GM18526 (cell line): ENCODE measurements around the gene CCNQ.

Source experiments
- POLR2A ChIP-seq: IDR thresholded peaks from 3 replicates; pipeline ENCODE4 v1.6.1; 2011; ENCODE audit not compliant: insufficient read length; ENCODE audit errors: extremely low read depth

Gene CCNQ

DNA sequence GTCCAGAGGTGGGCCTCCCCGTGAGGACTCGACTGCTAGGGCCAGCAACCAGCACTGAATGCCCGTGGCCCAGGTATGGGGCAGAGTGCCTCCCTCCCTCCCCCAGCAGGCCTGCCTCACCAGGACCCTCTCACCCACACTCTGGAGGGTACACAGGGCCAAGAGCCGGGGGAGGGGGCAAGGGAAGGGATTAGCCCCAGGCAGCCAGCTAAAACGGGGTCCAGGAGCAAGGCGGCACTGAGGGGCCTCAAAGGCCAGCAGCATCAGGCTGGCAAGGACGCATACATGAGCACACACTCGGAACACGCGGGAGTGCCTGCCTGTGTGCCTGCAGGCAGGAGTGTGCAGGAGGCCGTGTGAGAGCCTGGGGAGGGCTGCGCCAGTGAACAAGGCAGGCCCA is 29.7 kb upstream of the CCNQ start:
- no peak for TF ChIP-seq POLR2A

DNA sequence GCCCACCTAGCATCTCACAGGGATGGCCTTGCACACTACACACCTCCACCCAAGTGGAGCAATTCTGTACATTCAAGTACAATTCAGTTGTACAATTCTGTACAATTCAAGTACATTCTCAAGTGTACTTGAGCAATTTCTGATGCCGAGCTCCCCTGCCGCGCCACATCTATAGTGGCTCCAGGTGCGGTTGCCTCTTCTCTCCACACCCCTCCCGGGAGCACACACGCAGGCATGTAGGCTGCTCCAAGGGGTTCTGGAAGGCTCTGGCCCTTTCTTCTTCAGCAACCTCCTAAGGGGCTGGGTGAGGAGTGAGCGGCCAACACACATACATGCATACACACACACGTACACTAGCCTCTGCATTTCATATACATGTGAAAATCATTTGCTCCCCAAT is 29.2 kb upstream of the CCNQ start:
- TF ChIP-seq POLR2A, result no peak

DNA sequence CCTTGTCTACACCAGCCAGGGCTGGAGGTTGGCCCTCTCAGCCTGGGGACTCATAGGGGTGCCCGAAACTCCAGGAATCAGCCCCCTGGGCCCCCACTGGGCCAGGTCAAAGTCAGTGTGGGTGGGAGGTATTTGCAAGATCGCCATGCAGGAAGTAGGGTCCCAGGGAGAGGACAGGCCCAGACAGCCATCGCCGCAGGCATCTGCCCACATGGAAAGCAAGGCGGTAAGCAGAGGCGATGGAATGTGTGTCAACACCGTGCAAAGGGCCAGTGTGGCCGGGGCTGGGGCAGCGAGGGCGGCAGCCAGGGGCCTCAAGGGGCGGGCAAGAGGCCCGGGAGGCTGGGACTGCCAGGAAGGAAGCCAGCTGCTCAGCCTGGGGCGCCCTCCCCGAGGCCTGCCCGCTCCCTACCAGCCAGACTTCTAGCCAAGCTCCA is 28.8 kb upstream of the CCNQ start:
- TF ChIP-seq POLR2A, result no peak

DNA sequence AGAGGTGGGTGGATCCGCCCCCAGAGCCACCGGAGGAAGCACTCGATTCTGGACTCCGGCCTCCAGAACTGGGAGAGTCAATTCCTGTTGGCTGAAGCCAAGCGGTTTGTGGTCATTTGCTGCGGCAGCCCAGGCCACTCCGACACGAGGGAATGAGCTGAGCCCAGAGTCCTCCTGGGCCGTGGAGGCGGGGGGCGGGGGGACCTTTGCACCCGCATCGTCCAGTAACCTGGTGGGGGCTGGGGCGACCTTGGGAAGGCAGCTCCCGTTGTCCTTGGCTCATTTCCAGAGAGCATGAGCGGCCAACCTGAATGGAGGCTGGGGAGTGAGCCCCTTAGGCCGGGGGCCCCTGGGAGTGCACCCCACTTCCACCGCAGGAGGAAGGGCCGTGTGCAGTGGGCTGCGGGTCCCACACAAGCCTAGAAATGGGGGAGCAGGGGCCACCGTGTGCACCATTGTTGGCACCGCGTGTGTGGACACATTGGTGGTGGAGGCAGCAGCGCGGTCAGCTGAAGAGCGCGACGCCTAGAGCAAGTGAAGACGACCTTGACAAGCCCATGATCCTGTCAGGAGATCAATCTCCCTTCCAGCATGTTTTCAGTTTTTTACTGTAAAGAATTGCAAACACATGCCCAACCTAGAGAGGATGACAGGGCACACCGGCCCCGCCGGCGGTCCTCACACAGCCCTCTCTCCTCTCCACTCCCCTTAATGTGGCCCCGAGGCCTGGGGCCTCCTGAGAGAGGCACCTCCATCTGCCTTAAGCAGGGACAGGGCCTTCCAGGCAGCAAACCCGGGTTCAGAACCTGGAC is 28.1 kb upstream of the CCNQ start:
- TF ChIP-seq POLR2A, result no peak

DNA sequence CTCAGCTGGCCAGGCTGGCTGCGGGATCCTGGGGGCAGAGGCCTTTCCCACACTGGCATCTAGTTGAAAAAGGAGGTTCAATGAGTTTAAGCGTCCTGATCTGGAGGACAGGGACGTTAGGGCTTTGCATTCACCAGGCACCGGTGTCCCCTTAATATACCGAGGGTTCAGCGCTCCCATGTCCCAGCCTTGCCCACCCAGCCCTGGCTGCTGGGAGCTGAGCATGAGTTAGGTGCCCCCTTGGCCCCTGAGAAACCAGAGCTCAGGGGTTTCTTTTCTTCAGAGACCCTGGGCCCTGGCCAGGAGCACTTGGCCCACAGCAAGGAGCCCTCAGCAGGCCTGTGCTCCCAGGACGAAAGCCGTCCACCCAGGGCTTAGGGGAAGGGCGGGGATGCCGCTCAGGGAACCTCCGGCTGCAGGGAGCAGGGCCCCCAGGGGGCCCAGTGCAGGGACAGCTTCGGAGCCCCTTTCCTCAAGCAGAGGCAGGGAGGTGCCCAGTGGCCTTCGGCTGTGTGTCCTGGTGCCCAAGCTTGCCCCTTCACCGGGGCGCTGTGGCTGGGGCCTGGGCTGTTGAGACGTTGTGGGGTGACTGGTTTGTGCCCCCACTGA is 27.2 kb upstream of the CCNQ start:
- no peak for TF ChIP-seq POLR2A

DNA sequence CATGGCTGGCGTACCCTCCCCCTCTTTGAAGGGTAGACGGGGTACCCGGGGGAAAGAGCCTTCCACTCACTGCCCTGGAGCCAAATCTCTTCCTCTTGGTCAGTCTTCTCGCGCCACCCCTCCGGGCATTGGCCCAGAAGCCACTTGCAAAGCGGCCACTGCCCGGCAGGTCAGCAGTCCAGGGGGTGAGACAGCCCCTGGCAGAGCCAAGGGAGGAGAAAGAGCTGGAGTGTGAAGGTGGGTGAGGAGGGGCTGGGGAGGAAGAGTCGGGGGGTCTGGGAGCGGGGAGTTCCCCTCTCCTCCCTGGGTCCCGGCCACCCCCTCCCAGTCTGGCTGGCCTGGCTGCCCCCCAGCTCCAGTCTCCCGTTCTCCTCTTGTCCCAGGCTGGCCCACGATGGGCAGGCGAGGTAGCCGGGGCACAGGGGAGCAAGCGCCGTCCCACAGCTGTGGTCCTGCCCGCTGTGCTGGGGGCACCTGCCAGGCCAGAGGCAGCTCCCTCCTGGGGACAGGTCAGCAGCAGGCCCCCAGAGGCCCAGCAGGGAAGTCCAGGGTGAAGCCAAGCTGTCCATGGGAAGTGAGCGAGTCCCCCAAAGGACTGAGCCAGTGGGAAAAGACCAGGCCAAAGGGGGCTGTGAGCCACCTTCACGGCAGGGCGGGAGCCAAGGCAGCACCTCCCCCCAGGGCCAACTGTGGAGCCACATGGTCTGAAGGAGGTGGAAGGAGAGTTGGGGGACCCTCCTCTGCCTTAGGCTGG is 26.5 kb upstream of the CCNQ start:
- TF ChIP-seq POLR2A, result no peak

DNA sequence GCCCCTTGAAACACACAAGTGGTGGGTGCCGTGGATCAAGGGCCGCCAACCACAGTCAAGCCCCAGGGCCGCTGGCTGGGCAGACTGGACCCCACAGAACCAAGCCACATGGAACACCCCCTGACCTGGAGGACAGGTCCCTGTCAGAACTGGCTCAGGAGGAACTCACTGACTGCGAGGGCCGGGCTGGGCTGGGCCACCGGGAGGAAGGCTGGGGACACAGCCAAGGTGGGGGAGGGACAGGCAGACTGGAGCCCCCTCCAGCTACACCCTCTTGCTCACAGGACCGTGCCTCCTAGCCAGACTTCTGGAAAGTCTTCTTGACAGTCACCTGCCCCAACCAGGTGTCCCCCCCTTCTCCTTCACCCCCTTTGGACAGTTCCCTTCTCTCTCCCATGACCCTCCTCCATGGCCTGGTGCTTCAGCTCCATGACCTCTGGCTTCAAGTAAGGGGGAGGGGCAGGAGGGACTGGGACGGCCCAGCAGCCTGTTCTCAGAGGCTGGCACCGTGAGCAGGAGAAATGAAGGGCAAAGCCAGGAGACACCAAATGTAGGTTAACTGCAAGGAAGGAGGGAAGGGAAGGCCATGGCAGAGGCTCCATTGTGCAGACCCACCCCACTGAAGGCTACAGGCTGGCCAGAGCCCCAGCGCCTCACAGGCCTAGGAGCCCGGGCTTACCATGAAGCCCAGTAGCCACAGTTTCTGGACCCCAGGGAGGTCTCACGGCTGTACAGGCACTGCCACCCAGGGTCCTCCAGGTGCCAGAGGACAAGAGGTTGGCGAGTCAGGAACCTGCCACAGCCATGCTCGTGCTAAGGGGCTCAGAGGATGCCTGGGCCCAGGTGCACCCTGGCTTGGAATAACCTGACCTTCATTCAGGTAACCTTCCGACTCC is 25.5 kb upstream of the CCNQ start:
- TF ChIP-seq POLR2A, result no peak

DNA sequence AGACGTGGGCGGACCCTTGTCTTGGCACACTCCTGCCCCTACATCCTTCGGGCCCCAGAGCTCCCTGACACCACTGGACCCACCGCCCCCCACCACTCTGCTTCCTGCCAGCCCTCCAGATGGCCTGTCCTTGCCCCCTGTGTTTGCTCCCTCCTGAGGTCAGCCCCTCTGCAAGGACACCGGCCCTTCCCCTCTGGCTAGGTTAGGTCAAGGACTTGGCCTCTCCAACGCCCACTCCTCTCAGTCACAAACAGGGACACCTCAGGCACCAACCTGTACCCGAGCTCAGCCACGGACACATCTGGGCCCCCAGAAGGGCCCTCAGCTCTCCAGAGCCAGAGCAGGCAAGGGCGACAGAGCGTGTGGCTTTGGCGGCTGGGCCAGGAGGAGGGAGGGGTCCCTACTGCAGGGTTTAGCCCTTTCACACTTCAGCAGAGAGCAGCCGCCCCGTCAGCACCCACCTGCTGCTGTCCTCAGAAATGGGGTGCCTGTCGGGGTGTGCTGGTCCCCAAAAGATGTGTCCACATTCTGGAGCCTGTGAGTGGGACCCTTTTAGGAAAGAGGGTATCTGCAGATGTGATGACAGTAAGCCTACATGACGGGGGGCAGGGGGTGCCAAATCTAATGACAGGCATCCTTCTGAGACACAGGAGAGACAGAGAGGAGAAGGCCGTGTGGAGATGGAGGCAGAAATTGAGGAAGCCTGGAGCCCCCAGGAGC is 24.5 kb upstream of the CCNQ start:
- TF ChIP-seq POLR2A, result no peak

DNA sequence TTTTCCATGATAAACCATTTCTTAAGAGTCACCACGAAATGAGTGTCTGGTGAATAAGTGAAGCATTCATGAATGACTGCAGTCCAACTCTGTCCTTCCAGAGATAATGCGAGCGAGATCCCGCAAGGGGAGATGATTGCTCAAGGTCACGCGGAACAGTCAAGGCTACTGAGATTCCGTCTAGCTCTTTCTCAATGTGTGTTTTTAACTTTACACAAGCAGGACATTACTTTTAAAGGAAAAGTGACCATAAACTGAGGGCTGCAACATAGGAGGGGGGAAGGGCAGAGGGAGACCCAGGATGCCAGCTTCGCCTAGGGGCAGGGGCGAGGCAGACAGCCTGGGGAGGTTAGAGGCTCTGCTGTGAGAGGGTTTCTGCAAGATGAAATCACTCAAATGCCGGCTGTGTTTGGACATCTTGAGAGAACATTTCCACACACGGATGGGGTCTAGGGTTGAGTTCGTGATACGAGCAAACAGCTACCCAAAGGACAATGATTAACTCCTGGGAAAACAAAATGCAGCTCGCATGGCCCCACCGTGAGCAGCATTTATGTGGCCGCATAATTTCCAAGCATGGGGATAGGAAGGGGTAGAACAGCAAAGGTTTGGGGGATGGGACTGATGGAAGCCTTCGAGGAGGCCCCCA is 23.8 kb upstream of the CCNQ start:
- TF ChIP-seq POLR2A, result no peak

DNA sequence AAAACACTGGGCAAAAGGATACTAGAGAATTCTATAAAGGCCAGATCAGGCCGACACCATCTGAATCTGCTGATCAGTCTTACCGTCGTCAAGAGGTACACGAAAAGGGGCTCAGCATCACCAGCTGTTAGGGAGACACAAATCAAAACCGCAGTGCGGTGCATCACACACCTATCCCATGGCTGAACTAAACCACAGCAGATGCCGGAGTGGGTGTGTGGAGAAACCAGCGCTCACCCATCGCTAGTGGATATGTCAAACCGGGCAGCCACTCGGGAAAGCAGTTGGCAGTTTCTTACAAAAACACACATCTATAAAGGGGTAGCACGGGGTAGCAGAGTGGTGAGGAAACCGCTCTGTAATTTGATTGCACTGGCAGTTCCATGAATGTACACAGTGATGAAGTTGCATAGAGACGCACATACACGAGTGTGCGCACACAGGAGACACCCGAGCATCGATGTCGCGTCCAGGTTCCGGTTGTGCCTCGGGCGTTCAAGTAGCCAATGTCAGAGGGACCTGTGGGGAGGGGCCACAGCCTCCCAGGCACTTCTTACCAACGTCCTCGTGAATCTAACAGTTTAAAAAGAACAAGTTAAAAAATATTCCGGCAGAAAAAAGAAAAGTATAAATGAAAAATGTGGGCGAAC is 23.1 kb upstream of the CCNQ start:
- TF ChIP-seq POLR2A, result no peak

DNA sequence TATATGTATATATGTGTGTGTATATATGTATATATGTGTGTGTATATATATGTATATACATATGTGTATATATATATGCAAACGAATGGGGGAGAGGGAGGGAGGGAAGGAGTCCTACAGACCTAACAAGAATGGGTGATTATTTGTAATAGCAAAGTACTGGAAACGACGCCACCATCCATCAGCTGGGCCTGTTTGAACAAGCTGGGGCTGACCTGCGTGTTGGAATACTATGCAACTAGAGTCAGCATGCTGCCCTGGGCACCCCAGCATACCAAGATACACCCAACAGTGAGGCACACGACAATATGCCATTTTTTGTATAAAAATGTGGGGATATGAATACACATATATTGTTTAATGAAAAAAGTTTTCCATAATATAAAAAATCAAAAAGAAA is 21.6 kb upstream of the CCNQ start:
- TF ChIP-seq POLR2A, result no peak

DNA sequence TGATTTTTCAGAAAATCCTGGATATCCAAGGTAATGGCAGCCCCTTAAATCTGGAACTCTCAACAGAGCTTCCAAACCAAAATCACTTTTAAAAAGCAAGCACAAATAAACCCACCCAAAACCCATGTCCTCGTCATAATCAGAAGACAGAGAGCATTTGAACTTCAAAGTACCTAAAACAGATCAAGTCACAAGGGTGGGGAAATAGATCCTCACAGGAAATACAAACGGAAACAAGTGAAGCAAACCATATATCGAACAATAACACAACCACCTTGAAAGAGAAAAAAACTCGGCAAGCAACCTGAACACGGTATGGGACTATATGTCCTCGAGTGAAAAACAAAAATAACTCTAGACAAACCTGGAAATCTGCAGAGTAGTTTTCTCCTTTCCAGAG is 15.9 kb upstream of the CCNQ start:
- TF ChIP-seq POLR2A, result no peak

DNA sequence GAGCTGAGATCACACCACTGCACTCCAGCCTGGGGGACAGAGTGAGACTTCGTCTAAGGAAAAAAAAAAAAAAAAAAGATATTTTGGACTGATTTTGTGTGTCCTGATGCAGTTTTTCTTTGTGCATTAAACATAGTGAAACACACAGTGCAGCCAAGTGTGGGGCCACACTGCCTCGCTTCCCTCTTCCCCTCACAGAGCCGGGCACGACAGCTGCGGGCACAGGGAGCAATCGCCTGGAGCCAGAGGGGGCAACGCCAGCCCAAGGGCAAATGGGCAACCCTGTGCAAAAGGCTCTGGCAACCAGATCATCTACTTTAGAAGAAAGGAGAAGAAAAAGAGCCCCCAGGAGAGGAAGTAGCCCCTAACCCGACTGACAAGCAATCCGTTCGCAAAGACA is 13.5 kb upstream of the CCNQ start:
- no peak for TF ChIP-seq POLR2A

DNA sequence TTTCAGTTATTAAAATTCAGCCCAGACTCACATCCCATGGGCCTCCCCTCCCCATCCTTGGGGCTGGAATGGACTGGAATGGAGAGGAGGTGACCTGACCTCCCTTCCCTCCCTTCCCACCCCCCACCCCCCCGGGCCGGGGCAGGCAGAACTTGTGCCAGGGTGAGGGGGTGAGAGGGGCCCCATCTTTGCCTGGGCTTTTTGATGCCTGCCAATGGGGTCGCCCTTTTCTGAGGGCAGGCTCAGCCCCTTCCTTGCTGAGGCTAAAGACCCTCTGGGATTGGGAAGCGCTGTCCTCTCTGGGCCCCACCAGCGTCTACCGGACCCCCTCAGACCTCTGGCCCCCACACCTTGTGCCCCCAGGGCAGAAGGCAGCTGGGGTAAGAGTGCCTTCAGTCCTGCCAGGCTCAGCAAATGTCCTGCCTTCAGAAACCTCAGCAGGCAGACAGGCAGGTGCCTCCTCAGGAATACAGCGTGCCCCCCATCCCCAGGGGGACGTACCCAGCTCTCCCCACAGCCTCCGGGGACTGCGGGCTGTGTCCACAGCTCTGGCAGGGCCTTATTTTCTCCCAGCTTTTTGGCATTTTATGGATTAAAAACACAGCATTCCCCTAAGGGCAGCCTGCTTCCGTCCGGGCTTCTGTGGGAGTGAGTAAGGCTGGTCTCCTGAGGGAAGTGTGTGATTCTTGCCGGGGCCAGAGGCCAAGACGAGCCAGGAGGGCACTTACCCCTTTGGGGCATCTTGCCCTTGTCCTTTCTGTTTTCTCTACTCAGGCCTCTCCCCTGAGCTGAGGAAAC is 12.6 kb upstream of the CCNQ start:
- no peak for TF ChIP-seq POLR2A
